ENCODE results near the gene FBXW4.

FBXW4 gene

DNA sequence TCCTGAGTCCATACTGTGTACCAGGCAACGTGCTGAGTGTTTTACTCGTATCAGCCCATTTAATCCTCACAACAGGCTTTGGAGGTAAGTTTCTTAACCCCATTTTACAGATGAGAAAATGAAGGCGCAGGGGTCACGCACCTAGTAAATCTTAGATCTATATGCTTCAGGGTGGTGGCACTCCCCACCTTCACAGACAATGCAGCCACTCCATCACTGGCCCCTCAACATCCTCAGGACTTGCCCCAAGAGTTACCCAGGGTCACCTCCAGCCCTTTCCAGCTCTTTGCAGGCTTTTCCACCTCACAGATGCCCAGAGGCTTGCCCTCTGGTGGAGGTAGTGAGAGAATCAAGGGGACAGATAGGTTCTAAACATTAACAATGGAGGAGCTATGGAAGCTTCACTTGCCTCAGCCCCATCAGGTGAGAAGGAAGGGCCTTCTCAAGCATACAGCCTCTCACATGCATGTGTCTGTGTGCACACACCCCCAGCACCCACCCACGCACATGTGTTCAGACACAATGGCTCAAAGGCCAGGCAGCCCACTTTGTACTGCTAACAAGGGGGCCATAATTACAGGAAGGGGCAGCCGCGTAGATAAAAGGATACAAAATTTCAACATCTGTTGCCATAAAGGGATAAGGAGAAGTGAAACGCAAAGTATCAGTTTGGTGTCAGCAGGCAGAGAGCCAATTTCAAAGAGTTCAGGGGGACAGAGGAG lies 77.7 kb downstream of the FBXW4 start:
- peak; percentile 89 for TF ChIP-seq SPI1 (IDR thresholded peaks at IDR 0.05; ENCODE audit: low read depth, low read length)
- no peak for TF ChIP-seq PAX5 (IDR thresholded peaks at IDR 0.05; ENCODE audit: insufficient read depth, low read length, severe bottlenecking)
- peak; percentile 87 for TF ChIP-seq POU2F2 (IDR thresholded peaks at IDR 0.05; ENCODE audit: low read depth, low read length)
- 0 out of 2 replicates have a peak, but pooled peaks have one; percentile 7 for TF ChIP-seq TAF1 (IDR thresholded peaks at IDR 0.05; ENCODE audit: low read depth, low read length)
- DNase-seq (ENCODE audit: insufficient read length, low spot score), result peak; percentile 59
- FAIRE-seq, result peak; percentile 97

DNA sequence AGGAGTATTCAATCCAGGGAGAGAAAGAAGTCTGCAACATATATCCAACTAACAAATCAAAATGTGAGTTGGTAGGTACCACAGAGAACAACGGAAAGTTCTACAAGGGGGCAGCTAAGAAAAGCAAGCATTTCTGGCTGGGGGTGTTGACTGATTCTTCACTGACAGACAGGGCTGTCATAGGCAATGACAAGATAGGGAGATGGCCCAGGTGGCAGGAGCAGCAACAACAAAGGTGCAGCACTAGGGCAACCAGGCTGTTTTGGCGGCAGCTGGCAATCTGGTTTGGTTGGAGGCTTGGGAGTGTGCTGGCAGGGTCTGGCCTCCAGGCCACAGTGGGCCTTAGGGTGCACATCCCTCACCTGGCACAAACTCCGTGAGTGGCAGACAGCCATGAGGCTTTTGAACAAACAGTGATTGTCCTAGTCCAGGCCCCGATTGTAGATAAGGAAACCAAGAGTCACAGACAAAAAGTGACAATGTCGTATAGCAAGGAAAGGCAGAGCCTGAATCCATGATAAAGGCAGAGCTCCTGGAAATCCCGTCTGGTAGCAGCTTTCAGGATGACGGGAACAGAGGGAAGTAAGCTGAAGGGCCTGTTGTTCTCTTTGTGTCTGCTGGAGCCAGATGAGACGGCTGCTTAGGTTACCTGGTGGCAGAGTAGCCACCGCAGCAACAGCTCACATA lies 78.4 kb downstream of the FBXW4 start:
- FAIRE-seq (peak; percentile 47), DNase-seq (ENCODE audit: insufficient read length, low spot score) (no peak)
- TF ChIP-seq POLR2A (IDR thresholded peaks at IDR 0.05; ENCODE audit: low read depth, low read length), result no peak
- TF ChIP-seq SPI1 (IDR thresholded peaks at IDR 0.05; ENCODE audit: low read depth, low read length), result no peak
- TF ChIP-seq POU2F2 (IDR thresholded peaks at IDR 0.05; ENCODE audit: low read depth, low read length), result no peak
- no peak for TF ChIP-seq TAF1 (IDR thresholded peaks at IDR 0.05; ENCODE audit: low read depth, low read length)
- TF ChIP-seq POLR2AphosphoS5 (IDR thresholded peaks at IDR 0.05; ENCODE audit: low read depth, low read length), result no peak
- TF ChIP-seq PAX5 (IDR thresholded peaks at IDR 0.05; ENCODE audit: insufficient read depth, low read length, severe bottlenecking), result no peak

DNA sequence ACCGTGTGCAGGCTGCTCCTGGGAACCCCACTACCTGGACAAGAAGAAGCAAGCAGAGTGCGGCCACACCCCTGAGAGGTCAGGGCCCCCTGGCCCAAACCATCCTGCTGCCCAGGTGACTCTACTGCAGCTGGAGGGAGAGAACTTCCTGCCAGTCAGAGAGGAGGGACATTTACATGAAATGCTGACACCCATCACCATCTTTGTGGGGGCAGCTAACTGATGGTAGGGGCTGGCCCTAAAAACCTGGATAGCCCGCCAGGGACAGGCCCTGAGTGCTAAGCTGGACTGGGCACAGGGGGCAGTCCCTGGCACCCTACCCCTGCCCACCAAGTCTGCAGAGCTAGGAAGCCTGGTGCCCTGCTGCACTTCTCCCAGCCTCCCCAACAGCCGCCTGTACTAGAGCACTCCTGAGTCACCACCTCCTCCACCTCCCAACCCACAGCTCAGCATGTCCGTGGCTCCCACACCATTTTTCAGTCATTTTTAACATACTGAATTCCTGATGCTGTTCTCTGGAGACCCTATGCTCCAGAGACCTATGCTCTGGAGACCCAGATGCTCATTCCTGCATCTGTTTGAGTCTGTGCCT lies 79.3 kb downstream of the FBXW4 start:
- TF ChIP-seq TAF1 (IDR thresholded peaks at IDR 0.05; ENCODE audit: low read depth, low read length) (no peak), POLR2AphosphoS5 (IDR thresholded peaks at IDR 0.05; ENCODE audit: low read depth, low read length) (no peak), PAX5 (IDR thresholded peaks at IDR 0.05; ENCODE audit: insufficient read depth, low read length, severe bottlenecking) (no peak), POU2F2 (IDR thresholded peaks at IDR 0.05; ENCODE audit: low read depth, low read length) (no peak), POLR2A (IDR thresholded peaks at IDR 0.05; ENCODE audit: low read depth, low read length) (no peak), SPI1 (IDR thresholded peaks at IDR 0.05; ENCODE audit: low read depth, low read length) (no peak)

DNA sequence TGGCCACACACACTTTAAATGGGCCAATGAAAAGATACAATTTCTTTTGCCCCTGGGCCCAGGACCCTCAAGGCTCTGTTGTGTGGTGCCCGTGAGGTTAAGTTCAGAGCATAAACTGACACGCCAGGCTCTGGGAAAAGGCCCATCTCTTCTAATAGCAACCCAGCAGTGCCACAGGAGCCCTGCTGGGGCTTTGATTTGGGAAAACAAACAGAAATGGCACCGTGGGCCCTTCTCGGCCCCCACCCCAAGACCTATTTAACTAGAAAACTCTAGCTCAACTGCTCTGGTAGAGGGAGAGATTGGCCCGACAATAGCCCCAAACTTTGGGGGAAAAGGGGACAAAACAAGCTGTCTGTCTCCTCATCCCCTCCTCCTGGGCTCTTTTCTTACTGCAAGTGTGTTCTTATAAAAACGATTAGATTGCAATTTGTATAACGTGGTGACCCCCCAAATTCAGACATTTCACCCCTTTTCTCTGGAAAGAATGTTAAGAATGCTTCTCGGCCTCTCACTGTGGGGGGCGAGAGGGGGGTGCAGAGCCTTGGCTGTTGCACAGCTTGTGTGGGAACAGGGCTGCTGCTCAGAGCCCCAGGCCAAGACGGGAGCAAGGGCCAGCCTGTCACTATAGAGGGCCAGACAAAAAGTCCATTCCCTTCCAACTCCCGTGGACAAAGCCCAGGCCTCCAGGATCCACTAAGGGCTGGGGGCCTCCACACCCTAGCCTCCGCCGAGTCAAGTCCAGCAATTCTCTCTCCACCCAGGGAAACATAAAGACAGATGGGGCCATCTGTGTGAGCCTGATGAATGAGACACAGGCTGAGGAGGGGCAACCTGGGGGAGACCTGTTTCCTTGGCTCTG lies 80.1 kb downstream of the FBXW4 start:
- TF ChIP-seq POLR2A (IDR thresholded peaks at IDR 0.05; ENCODE audit: low read depth, low read length) (no peak), PAX5 (IDR thresholded peaks at IDR 0.05; ENCODE audit: insufficient read depth, low read length, severe bottlenecking) (no peak), POLR2AphosphoS5 (IDR thresholded peaks at IDR 0.05; ENCODE audit: low read depth, low read length) (no peak), TAF1 (IDR thresholded peaks at IDR 0.05; ENCODE audit: low read depth, low read length) (no peak), SPI1 (IDR thresholded peaks at IDR 0.05; ENCODE audit: low read depth, low read length) (no peak), POU2F2 (IDR thresholded peaks at IDR 0.05; ENCODE audit: low read depth, low read length) (no peak)
- FAIRE-seq (no peak), DNase-seq (ENCODE audit: insufficient read length, low spot score) (no peak)

More for the DNA sequence above, 79.3 kb downstream of the FBXW4 start:
- DNase-seq (ENCODE audit: insufficient read length, low spot score), result no peak
- no peak for FAIRE-seq

DNA sequence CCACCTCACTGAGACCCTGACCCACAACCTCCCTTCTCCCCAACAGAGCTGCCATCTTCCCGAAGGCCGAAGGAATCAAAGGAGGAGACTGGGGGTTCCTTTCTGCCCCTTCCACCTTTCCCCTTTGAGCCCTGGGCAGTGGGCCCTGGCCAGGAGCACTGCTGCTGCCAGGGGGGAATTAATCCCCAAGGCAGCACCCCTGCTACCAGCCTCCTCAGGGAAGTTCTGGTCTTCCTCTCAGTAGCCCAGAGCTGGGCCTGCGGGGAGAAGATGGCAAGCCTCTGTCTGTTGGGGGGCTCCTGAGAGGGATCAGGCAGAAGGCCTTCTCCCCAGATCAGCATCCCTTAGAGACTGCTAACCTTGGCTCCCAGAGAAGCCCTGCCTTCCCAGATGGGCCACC lies 81.3 kb downstream of the FBXW4 start:
- no peak for TF ChIP-seq POLR2AphosphoS5 (IDR thresholded peaks at IDR 0.05; ENCODE audit: low read depth, low read length)
- no peak for TF ChIP-seq POLR2A (IDR thresholded peaks at IDR 0.05; ENCODE audit: low read depth, low read length)
- no peak for TF ChIP-seq SPI1 (IDR thresholded peaks at IDR 0.05; ENCODE audit: low read depth, low read length)
- no peak for TF ChIP-seq TAF1 (IDR thresholded peaks at IDR 0.05; ENCODE audit: low read depth, low read length)
- no peak for TF ChIP-seq POU2F2 (IDR thresholded peaks at IDR 0.05; ENCODE audit: low read depth, low read length)
- no peak for TF ChIP-seq PAX5 (IDR thresholded peaks at IDR 0.05; ENCODE audit: insufficient read depth, low read length, severe bottlenecking)
- no peak for FAIRE-seq
- no peak for DNase-seq (ENCODE audit: insufficient read length, low spot score)

DNA sequence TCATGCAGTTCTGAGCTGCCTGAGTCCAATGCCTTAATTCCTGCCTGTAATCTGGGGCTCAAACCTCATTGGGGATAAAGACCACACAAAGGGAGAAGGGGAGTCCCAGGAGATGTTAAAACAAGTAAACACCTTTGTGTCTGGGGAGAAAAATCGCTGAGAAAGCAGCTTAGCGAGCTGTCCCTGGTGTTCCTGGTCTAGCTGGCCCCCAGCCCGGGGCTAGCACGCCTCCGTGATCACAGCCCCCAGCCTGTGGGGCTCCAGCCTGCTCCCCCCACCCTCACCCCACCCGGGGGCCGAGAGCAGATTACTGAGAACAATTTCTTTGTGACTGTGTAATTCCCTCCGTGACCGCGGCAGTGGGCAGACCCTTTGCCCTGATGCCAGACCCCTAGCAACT lies 82.1 kb downstream of the FBXW4 start:
- FAIRE-seq (no peak), DNase-seq (ENCODE audit: insufficient read length, low spot score) (no peak)
- no peak for TF ChIP-seq POLR2A (IDR thresholded peaks at IDR 0.05; ENCODE audit: low read depth, low read length)
- no peak for TF ChIP-seq TAF1 (IDR thresholded peaks at IDR 0.05; ENCODE audit: low read depth, low read length)
- TF ChIP-seq POLR2AphosphoS5 (IDR thresholded peaks at IDR 0.05; ENCODE audit: low read depth, low read length), result no peak
- no peak for TF ChIP-seq SPI1 (IDR thresholded peaks at IDR 0.05; ENCODE audit: low read depth, low read length)
- no peak for TF ChIP-seq POU2F2 (IDR thresholded peaks at IDR 0.05; ENCODE audit: low read depth, low read length)
- no peak for TF ChIP-seq PAX5 (IDR thresholded peaks at IDR 0.05; ENCODE audit: insufficient read depth, low read length, severe bottlenecking)

DNA sequence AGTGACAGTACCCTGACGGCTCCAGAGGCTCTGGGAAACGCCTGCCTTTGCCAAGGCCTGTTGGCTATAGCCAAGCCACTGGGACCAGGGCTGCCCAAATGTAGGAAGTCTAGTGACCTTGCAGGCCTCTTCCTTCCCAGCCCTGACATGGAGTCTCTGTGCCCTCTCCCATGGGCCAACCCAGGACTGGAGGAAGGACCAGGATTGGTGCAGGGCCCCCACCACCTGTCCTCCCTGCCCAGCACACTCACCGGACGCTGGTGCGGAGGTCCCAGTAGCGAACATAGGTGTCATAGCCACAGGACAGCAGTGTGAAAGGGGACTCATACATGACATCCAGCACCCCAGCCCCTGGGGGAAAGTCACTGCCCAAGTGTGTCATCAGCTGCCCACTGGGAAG lies 82.9 kb downstream of the FBXW4 start:
- TF ChIP-seq PAX5 (IDR thresholded peaks at IDR 0.05; ENCODE audit: insufficient read depth, low read length, severe bottlenecking), result no peak
- no peak for TF ChIP-seq POLR2A (IDR thresholded peaks at IDR 0.05; ENCODE audit: low read depth, low read length)
- no peak for TF ChIP-seq SPI1 (IDR thresholded peaks at IDR 0.05; ENCODE audit: low read depth, low read length)
- no peak for TF ChIP-seq POU2F2 (IDR thresholded peaks at IDR 0.05; ENCODE audit: low read depth, low read length)
- no peak for TF ChIP-seq POLR2AphosphoS5 (IDR thresholded peaks at IDR 0.05; ENCODE audit: low read depth, low read length)
- no peak for DNase-seq (ENCODE audit: insufficient read length, low spot score)
- FAIRE-seq, result peak; percentile 33

DNA sequence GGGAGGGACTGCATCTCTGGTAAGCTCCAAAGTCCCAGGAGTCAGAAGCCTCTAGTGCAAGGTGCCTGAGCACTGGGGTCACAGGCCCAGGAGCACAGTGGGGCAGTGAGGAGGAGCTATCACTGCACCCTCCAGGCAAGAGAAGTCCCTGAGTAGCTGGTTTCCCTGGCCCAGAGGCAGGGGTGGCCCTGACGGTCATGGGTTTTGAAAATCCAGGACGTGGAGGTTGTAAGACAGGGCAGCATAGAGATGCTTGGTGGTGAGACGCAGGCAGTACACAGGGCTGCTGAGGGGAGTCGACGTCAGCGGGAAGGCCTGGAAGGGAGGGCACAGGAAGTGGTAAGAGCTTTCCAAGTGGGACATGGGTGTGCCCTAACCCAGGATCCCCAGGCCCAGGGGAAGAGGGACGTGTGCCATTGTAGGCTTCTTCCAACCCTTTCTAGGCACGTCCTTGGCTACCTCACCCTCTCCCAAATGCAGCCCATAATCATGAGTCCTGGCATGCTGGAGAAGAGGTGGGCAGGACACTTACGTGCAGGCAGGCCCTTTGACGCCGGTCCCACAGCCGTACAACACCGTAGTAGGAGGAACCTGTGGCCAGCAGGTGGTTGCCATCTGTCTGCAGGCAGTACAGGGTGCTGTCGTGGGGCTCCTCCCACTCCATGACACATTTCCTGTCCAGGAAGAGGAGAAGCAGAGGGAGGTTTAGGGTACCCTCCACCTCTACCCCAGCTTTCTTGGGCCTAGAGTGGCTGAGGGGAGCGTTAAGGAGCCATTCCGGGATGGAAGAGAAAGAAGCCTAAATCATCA lies 83.7 kb downstream of the FBXW4 start:
- DNase-seq (ENCODE audit: insufficient read length, low spot score), result no peak
- FAIRE-seq, result no peak
- no peak for TF ChIP-seq PAX5 (IDR thresholded peaks at IDR 0.05; ENCODE audit: insufficient read depth, low read length, severe bottlenecking)

Data from GM12891 (cell line).